Stimulated activated CD4-positive, alpha-beta T cell treated with anti-CD3 and anti-CD28 coated beads, Interleukin-4, amount 100 ng/mL, for 24 hours (primary cell): Measurements from ENCODE around the gene CDH3.

Experiments
- DNase-seq: peaks from one replicate; pipeline ENCODE4 v3.0.0-alpha.2; 2020

Gene CDH3

DNA sequence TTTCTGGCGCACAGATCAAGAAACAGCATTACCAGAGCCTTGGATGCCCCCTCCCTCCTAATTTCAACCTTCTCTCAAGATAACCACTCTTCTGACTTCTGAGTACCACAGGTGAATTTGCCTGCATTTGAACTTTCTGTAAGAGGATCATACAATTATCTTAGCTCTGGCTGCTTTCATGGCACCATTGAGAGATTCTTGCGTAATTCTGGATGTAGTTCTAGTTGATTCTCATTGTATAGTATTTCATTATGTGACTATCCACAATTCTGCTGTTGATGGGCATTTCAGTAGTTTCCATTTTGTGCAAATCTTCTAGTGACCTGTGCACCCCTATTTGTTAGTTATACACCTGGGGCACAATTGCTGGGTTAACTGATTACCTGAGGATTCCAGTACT, 7.5 kb downstream of the CDH3 start:
- no peak for DNase-seq

DNA sequence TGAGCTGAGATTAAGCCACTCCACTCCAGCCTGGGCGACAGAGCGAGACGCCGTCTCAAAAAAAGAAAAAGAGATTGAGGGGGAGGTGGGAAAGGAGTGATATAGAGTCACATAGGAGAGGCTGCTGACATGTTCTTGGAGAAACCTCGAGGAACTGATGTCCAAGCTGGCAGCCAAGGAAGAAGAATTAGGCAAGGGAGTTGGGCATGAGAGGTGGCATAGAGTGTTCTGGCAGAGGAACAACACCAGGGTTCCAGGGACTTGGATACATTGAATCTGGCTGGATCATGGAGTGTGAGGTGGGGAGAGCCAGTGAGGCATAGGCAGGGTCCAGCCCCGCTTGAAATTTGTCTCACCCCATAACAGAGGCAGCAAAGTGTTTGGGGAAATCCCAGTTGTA, 10.7 kb downstream of the CDH3 start:
- no peak for DNase-seq

DNA sequence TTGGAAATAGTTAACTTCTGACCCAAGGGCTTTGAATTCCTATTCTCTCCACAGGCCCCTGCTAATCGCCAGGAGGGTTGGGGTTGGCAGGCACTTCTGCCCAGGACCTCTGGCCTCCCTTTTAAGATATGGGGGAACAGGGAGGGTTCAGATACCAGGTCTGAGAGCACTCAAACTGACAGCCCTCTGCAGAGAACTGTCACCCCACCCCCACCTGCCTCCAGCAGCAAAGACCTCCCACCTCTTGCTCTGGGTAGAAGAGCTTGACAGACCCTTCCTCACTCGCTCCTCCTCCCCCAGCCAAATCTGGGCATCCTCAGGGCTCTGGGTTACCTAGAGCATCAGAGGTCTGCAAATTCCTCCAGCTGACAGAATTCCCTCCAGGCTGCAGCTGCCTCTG, 11.6 kb downstream of the CDH3 start:
- DNase-seq = no peak

DNA sequence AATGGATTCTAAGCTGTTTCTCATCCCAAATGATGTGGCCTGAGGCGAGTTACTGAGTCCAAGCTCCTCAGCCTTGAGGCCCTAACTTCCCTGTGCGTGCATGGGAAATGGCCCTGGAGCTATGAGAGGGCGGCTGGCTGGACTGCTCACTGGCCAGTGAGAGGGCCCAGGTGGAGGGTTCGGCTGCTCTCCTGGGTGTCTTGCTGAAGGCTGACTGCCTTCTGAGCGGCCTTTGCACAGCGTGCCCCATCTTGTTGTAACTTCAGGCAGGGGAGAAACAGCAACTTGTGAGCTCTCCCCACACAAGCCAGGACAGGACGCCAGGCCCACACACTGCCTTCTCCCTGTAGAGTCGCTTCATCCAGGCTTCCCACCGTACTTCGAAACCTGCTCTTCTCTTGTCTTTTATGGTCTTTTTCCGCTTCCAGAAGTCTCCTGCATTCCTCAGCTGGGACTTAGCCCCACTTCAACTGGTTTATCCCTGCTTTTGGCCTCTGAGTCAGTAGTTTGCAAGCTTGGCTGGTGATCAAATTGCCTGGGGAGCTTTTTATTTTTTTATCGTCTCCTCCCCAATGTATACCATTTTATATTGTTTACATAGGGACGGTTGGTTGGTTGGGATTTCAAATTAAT, 13.3 kb downstream of the CDH3 start:
- DNase-seq = no peak

DNA sequence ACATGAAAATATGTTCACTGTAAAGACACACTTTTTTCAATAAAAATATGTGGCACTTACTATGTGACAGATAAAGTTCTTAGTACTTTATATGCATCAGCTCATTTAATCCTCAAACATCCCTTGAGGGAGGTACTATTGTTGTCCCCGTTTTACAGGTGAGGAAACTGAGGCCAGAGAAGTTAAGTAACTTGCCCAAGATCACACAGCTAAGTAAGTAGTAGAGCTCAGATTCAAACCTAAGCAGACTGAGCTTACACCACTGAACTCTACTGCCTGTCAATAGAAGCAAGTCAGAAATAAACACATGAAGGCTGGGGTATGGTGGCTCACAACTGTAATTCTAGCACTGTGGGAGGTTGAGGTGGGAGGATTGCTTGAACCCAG, 13.9 kb downstream of the CDH3 start:
- DNase-seq = no peak

DNA sequence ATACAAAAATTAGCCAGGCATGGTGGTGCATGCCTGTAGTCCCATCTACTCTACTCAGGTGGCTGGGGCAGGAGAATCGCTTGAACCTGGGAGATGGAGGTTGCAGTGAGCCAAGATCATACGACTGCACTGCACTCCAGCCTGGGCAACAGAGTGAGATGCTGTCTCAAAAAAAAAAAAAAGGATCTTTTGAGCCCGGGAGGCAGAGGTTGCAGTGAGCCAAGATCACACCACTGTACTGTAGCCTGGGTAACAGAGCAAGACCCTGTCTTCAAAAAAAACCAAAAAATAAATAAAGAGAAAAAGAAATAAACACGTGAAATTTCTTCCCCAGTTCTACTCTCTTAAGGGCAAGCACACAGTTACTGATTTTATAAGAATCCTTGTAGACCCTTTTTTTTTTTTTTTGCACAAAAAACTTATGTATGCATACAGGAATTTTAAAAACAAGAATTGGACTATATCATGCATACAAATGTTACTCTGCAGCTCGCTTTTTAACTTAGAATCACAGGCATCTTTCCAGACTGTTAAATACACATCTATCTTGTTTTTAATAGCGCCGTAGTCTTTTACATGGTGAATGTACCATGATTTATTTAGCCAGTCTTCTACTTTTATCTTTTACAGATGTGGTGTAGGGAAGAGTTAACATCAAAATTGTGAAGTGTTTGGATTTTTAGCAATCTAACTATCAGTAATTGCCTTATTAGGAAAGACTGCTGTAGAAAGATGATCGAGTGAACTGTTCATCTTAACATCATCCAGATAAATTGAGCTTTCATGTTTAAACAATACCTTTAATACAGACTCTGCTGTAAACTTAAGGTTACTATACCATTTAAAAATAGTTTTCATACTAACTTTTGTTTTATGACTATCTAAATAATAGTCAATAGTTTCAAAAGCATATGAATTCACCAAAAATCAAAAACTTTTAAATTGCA, 14.6 kb downstream of the CDH3 start:
- no peak for DNase-seq

DNA sequence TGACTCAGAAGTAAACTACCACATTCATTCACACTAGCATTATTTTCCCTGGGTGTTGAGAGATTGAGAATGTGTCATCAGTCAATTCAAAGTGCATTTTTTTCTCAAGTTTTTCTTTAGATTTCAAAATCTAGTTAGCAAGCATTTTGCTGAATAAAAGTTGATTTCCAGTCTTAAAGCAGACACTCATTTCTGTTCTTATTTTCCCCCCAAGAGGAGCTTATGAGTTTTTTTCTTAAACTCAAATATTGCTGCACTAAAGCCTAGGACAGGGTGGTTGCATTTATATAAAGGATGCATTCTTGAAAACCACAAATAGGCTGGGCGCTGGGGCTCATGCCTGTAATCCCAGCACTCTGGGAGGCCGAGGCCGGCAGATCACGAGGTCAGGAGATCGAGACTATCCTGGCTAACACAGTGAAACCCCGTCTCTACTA, 15.3 kb downstream of the CDH3 start:
- DNase-seq = no peak

DNA sequence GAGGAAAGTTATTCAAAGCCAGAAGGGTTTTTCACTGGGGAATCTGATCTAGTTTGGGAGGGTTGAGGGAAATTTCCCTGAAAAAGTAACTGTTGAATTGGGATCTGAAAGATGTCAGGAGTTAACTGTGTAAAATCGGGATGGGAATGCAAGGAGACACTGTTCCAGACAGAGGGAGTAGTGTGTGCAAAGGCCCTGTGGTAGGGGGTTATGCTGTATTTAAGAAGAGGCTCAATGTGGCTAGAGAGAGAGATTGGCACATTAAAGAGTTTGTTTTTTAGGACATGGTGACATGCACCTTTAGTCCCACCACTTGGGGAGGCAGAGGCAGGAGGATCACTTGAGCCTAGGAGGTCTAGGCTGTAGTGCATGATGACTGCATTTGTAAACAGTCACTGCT, 16.9 kb downstream of the CDH3 start:
- no peak for DNase-seq

DNA sequence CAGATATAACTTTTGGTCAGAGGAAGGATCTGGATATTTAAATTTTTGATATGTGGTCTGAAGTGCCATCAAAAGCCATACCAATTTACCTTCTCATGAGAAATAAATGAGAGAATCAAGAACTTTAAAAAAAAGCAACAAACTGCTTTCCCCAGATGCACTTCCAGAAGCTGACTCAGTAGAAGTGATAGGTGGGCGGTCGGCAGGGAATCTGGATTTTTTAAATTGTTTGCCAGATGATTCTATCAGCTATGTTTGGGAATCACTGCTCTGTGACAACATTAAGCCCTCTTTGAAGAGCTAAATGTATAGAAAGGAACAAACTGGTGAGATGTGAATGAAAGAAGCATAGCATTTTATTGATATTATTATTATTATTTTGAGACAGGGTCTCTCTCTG, 19.2 kb downstream of the CDH3 start:
- no peak for DNase-seq

DNA sequence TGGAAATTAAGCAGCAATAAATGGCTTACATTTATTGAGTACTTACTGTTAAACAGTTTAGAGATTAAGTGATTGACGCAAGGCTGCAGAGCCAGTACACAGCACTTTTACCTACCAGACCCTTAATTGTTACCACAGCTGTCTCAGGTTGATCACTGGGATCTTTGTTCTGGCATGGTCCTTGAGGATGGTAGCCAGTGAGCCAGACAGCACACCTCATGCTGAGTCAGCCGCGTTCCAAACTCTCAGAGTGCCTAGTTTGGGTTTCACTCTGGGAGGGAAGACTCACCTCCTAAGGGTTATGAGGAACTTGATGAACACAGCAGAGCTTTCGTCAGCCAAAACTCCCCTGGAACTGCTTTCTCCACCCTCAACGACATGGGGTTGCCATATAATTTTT, 20.4 kb downstream of the CDH3 start:
- DNase-seq = no peak

DNA sequence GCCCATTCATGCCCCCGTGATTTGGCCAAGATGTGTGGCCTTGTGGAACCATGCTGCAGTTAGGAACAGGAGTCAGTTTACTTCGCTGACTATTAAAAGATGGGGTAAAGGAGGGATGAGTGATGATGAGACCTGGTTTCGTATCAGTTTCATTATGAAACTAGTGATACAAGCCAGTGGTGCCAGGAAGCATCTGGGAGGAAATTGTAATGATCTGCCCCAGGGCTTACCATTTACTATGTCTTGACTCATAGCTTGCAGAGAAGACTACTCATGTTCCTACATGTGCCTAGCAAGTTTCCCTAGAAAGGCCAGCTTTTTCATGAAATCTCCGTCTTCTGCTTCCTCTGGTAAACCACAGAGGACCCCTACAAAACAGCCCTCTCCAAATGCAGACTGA, 23.2 kb downstream of the CDH3 start:
- DNase-seq = peak; percentile 27

DNA sequence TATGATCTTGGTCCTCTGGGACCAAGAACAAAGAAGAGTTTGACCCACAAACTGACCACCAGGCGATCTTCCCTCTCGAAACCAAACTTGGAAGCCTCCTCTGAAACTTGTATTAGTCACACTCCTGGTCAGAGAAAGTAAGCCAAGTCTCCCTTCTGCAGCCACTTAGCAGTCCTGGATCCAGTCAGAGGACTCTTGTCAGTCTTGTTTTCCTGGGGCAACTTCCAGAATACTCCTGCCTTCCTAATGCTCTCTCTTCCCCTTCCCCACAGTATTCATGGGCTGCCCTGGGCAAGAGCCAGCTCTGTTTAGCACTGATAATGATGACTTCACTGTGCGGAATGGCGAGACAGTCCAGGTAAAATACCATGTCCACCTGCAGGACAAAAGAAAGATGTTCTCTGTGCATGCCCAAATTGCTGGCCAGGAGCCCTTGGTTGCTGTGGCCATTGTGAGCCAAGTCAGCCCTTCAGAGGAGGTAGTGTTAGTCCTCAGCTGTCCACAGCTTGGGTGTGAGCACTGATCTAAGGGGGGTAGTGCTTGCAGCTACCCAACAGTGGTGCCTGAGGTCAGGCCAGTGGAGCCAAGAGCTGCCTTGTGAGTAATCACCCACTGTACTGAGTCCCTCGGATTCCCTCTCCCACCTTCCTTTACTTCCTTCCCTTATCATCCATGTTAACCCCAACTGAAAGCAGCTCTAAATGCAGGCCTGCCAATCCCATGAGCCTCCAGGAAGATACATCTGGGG, 31.2 kb downstream of the CDH3 start:
- DNase-seq = no peak

DNA sequence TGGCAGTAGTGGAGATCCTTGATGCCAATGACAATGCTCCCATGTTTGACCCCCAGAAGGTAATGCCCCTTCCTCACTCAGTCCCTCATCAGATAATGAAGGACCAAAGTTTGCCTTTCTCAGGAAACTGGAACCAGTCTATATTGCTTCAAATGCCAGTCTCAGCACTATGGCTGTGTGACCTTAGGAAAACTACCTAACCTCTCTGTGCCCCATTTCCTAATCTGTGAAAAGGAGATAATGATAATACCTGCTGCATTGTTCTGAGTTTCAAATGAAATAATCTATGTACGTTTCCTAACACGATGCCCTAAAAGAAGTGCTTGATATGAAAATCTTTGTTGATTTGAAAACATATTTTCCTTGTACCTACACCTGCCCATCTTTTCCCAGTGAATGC, 35.9 kb downstream of the CDH3 start:
- no peak for DNase-seq

DNA sequence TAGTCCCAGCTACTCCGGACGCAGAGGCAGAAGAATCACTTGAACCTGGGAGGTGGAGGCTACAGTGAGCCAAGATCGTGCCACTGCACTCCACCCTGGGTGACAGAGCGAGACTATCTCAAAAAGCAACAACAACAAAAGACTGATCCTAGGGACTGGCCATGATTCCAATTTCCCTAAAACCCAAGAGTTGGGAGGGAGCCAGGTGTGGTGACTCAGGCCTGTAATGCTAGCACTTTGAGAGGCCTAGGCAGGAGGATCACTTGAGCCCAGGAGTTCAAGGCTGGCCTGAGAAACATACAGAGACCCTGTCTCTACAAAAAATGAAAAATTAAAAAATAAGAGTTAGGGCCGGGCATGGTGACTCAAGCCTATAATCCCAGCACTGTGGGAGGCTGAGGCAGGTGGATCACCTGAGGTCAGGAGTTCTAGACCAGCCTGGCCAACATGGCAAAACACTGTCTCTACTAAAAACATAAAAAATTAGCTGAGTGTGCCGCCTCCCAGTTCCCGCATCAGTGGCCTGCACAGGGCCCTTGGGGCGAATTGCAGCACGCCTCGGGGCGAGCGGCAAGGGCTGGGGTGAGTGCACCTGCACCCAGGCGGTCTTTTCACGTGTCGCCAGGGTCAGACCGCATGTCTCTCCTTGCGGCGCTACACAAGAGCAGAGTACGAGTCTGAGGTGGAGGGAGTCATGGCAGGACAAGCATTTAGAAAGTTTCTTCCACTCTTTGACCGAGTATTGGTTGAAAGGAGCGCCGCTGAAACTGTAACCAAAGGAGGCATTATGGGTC, 40.8 kb downstream of the CDH3 start:
- DNase-seq = no peak

DNA sequence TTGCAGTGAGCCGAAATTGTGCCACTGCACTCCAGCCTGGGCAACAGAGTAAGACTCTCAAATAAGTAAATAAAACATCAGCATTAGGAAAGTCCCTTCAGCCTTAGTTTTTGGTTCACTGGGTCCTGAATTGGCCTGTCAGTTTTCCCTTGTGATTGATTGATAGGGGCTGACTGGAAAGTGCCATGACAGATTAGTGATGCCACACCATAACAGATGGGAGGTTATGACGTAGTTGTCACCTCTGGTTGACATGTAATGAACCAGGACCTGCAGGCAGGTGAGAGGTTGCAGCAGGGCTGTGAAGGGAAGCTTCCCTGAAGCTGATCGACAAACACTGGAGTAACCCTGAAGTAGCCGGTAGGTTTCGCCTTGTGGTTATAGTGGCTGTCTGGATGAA, 41.8 kb downstream of the CDH3 start:
- DNase-seq = no peak

DNA sequence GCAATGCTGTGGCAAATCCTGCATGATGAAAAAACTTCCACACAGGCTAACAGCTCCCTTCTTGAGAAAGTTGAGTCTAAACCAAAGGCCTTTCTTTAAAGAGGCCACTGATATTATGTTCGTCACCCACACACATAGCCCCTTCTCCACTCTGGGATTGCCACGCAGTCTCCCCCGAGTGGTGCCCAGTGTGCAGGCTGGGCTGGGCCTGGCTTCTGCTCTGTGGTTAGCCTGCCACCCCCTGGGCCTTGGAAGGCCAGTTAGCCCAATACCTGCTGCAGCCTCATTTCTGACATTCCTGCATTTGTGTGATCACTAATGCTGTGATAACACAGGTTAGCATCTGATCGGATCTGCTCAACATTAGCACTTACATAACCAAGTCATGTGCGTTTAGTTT, 44.8 kb downstream of the CDH3 start:
- DNase-seq = no peak

DNA sequence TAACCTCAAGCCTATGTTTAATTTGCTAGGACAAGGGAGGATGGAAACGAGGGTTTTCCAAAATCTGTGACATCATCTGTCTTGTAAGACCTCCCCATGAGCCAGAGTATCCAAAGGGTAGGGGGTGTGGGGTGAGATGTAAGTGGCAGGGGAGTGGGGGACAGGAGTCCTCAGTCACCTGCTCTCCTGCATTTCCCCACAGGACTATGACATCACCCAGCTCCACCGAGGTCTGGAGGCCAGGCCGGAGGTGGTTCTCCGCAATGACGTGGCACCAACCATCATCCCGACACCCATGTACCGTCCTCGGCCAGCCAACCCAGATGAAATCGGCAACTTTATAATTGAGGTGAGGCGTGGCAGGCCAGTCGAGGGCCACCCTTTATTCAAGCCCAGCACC, 50.5 kb downstream of the CDH3 start:
- no peak for DNase-seq

DNA sequence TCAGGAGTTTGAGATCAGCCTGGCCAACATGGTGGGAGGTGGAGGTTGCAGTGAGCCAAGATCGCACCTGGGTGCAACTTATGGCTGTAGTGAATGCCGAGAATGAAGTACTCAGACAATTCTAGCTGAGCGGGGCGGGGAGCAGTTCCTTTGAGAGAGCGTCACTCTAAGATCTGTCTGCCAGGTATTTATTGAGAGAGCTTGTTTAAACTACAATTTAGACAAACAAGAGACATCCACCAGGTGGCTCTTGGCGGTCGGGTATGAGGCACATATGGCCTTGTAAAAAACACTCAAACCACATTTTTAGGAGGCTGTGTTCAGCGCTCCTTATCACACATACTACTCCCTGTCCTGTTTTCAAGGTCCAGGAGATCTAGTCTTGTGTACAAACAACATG, 51.4 kb downstream of the CDH3 start:
- DNase-seq = no peak

DNA sequence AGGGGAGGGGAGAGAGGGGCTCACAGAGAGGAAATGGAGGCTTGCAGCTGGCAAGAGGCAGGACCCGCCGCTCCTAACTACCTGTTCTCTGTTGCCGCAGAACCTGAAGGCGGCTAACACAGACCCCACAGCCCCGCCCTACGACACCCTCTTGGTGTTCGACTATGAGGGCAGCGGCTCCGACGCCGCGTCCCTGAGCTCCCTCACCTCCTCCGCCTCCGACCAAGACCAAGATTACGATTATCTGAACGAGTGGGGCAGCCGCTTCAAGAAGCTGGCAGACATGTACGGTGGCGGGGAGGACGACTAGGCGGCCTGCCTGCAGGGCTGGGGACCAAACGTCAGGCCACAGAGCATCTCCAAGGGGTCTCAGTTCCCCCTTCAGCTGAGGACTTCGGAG, 53.0 kb downstream of the CDH3 start:
- DNase-seq = no peak

DNA sequence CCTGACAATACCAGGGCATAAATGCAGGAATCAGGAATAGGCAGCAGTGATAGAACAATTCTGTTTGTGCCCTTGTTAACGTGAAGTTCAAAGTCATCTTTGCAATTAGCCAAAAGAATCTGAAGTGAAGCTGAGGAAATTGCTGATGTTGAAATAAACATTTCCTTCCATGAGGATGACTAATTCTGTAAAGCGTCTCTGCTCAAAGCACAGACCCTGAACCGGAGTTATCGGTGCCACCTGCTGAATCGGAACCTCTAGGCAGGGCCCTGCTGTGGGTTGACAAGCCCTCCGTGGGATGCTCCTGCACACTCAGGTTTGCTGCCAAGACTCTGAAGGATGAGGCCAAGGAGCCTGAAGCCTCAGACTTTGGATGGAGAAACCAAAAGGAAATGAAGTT, 55.0 kb downstream of the CDH3 start:
- DNase-seq = no peak

DNA sequence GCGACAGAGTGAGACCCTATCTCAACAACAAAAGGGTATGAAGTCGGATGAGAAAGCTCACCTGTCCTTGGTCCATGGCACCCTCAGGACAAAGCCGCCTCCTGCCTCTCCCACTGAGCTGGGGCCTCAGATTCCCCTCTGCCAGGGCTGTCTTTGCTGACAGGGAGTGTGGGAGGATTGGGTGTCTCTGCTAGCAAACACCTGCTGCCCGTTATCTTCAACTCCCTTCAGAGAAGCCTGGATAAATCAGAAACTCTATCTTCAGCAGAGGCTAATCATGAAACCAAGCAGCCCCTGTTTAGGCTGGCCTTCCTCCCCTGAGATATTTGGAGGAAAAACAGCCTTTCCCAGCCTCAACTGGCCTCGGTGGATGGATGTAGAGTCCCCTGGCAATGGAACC, 55.7 kb downstream of the CDH3 start:
- no peak for DNase-seq

DNA sequence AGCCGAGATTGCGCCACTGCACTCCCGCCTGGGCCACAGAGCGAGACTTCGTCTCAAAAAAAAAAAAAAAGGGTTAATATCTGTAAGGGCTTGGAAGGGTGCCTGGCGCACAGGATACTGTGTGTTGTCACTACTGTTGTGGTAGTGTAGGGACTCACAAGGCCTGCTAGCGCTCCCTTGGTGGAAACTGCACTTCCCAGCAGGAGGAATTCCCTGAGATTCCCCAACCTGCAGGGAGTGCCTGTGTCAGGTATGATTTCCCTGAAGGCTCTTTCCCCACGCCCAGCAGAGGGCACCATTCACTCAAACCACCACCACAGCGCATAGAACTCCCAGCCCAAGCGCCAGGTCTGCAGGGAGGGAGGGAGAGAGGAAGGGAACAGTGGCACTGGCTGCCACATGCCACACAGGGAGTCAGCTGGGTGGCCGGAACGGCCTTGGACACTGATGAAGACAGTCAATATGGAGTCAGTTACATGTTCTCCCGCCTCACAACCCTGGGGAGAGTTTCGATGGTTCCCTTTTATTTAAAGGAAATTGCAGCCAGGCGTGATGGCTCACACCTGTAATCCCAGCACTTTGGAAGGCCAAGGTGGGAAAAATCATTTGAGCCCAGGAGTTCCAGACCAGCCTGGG, 59.2 kb downstream of the CDH3 start:
- peak; percentile 72 for DNase-seq
